DOHH2 (cell line): ENCODE results near the gene ADGRG1.

Source experiments
- EZH2phosphoT487 ChIP-seq: fragments of 200-600 bp; sonication (generic); IDR thresholded peaks from 2 replicates; pipeline ENCODE4 v1.6.1; 2017; ENCODE audit warnings: borderline replicate concordance, mild to moderate bottlenecking, antibody characterized with exemption, low read length, moderate library complexity, mixed read lengths
- TF ChIP-seq, protein P1 (sequence below): fragments of 200-600 bp; sonication (generic); IDR thresholded peaks from one replicate; pipeline ENCODE4 v1.5.1; 2014; ENCODE audit warnings: antibody characterized with exemption, mild to moderate bottlenecking, low read depth, low read length; ENCODE audit not compliant: poor library complexity, severe bottlenecking

- TF ChIP-seq, protein P1, sequence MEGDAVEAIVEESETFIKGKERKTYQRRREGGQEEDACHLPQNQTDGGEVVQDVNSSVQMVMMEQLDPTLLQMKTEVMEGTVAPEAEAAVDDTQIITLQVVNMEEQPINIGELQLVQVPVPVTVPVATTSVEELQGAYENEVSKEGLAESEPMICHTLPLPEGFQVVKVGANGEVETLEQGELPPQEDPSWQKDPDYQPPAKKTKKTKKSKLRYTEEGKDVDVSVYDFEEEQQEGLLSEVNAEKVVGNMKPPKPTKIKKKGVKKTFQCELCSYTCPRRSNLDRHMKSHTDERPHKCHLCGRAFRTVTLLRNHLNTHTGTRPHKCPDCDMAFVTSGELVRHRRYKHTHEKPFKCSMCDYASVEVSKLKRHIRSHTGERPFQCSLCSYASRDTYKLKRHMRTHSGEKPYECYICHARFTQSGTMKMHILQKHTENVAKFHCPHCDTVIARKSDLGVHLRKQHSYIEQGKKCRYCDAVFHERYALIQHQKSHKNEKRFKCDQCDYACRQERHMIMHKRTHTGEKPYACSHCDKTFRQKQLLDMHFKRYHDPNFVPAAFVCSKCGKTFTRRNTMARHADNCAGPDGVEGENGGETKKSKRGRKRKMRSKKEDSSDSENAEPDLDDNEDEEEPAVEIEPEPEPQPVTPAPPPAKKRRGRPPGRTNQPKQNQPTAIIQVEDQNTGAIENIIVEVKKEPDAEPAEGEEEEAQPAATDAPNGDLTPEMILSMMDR: no peak
- no peak for TF ChIP-seq EZH2phosphoT487
Observed at GRCh38 chr16:57633383-57634064, 5.1 kb downstream of the ADGRG1 start.
